ENCODE results near the gene MGP.

GRCh38 chr12:14879222-14879933, 6.3 kb downstream of the MGP start:
- TF ChIP-seq CTCF (IDR thresholded peaks at IDR 0.05) (no peak), POLR2AphosphoS5 (IDR thresholded peaks at IDR 0.05) (no peak), POLR2A (IDR thresholded peaks at IDR 0.05) (no peak)
